ENCODE data around the gene GGTLC3.
"Not testable (repeated sequence)": the region's sequence is repeated elsewhere in the genome, so short reads cannot be mapped to it uniquely, and the experiment has no call there.

DNA sequence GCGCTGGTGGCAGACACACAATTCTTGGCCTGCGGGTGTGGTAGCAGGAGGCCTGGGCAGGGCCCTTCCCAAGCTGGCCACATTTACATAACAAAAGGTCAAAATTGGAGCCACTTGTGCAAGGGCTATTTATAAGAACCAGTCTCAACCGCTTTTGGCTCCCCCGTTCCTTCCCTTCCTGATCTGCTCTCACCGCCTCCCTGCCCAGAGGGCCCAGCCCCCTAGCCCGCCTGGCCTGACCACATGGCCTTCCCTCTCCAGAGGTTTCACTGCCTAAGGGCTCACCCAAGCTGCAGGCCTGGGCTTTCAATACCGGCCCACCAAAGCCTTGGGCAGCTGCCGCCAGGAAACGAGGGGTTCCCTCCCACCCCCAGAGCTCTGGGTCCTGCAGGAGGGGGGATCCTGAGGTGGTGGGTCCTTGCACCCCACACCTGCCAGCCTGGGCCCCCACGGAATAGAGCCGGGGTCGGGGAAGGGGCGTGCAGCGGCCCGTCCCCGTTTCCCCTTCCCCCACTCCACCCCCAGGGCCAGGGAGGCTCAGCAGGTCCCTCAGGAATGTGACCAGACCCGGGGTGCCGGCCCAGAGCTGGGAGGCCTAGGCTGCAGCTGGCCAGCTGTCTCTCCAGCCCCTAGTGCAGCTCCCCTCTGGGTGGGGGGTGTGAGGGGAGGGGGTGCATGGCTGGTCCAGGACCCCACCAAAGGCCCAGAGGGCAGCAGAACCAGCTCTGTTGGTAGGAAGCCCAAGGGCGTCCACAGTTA is 35.1 kb upstream of the GGTLC3 start:
- TF ChIP-seq, protein P1, sequence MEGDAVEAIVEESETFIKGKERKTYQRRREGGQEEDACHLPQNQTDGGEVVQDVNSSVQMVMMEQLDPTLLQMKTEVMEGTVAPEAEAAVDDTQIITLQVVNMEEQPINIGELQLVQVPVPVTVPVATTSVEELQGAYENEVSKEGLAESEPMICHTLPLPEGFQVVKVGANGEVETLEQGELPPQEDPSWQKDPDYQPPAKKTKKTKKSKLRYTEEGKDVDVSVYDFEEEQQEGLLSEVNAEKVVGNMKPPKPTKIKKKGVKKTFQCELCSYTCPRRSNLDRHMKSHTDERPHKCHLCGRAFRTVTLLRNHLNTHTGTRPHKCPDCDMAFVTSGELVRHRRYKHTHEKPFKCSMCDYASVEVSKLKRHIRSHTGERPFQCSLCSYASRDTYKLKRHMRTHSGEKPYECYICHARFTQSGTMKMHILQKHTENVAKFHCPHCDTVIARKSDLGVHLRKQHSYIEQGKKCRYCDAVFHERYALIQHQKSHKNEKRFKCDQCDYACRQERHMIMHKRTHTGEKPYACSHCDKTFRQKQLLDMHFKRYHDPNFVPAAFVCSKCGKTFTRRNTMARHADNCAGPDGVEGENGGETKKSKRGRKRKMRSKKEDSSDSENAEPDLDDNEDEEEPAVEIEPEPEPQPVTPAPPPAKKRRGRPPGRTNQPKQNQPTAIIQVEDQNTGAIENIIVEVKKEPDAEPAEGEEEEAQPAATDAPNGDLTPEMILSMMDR (conservative IDR thresholded peaks at IDR 0.05; ENCODE audit: low read depth in 2 of 2) = not testable (repeated sequence)
- TF ChIP-seq REST (IDR thresholded peaks at IDR 0.05; ENCODE audit: unreplicated experiment) = not testable (repeated sequence)

Measured in GM23338 (cell line).